SK-N-MC (cell line): ENCODE measurements around the gene POLR3F.

Experiments
- EZH2 ChIP-seq: fragments of 200-600 bp; sonication (generic); IDR thresholded peaks from one replicate; pipeline ENCODE4 v1.6.1; 2017; ENCODE audit warnings: antibody characterized with exemption
- FOXP2 ChIP-seq: optimal IDR thresholded peaks from 2 replicates; pipeline ENCODE3; 2011; ENCODE audit warnings: mild to moderate bottlenecking, moderate library complexity; ENCODE audit not compliant: insufficient read depth; ENCODE audit errors: extremely low read length, control extremely low read depth
- POLR2AphosphoS5 ChIP-seq: IDR thresholded peaks from 2 replicates; pipeline ENCODE4 v1.6.1; 2012; ENCODE audit warnings: mild to moderate bottlenecking, low read depth, low read length, borderline replicate concordance

GRCh38 chr20:18533491-18533890 lies 66.3 kb downstream of the POLR3F start:
- no peak for TF ChIP-seq EZH2
- no peak for TF ChIP-seq POLR2AphosphoS5
- no peak for TF ChIP-seq FOXP2
